Activated CD4-positive, alpha-beta T cell treated with anti-CD3 and anti-CD28 coated beads, Interleukin-2, amount 50 U/mL, for 48 hours (primary cell): ENCODE data around the gene PLCH1.
A peak's percentile ranks its signal among the peaks of the same experiment; 100 is the strongest.
"Not testable (repeated sequence)": the region's sequence is repeated elsewhere in the genome, so short reads cannot be mapped to it uniquely, and the experiment has no call there.

Experiments
- DNase-seq, 2 experiments: peaks; one replicate each; pipeline ENCODE4 v3.0.0-alpha.2; 2020

Gene PLCH1

GRCh38 chr3:155409336-155409735 is 335.5 kb downstream of the PLCH1 start:
- DNase-seq, result no peak

- no peak for DNase-seq
These were observed 336.9 kb downstream of the PLCH1 start for GRCh38 chr3:155407971-155408370.

GRCh38 chr3:155407331-155407730 is 337.5 kb downstream of the PLCH1 start:
- DNase-seq, result no peak

GRCh38 chr3:155404486-155404885 is 340.4 kb downstream of the PLCH1 start:
- no peak for DNase-seq

GRCh38 chr3:155402656-155403055 is 342.2 kb downstream of the PLCH1 start:
- no peak for DNase-seq

GRCh38 chr3:155398046-155398445 is 346.8 kb downstream of the PLCH1 start:
- DNase-seq, result no peak

GRCh38 chr3:155394896-155395295 is 350.0 kb downstream of the PLCH1 start:
- not testable (repeated sequence) for DNase-seq

- DNase-seq, result no peak
These were observed 350.6 kb downstream of the PLCH1 start for GRCh38 chr3:155394240-155394639.

GRCh38 chr3:155393316-155393715 is 351.6 kb downstream of the PLCH1 start:
- no peak for DNase-seq

- DNase-seq, result no peak
These were observed 352.7 kb downstream of the PLCH1 start for GRCh38 chr3:155392138-155392537.

- DNase-seq, result no peak
These were observed 353.3 kb downstream of the PLCH1 start for GRCh38 chr3:155391551-155391958.

- DNase-seq, result no peak
These were observed 353.8 kb downstream of the PLCH1 start for GRCh38 chr3:155391104-155391503.

GRCh38 chr3:155390351-155390750 is 354.5 kb downstream of the PLCH1 start:
- DNase-seq, result no peak

- no peak for DNase-seq
These were observed 356.5 kb downstream of the PLCH1 start for GRCh38 chr3:155388417-155388816.

- DNase-seq, result no peak
These were observed 357.3 kb downstream of the PLCH1 start for GRCh38 chr3:155387571-155387970.

GRCh38 chr3:155386919-155387318 is 358.0 kb downstream of the PLCH1 start:
- DNase-seq, result no peak

GRCh38 chr3:155385896-155386625 is 358.8 kb downstream of the PLCH1 start:
- no peak for DNase-seq

- peak; percentile 13 for DNase-seq
These were observed 362.4 kb downstream of the PLCH1 start for GRCh38 chr3:155382396-155383042.

- DNase-seq, result no peak
These were observed 367.0 kb downstream of the PLCH1 start for GRCh38 chr3:155377847-155378246.

GRCh38 chr3:155377071-155377470 is 367.8 kb downstream of the PLCH1 start:
- no peak for DNase-seq

- DNase-seq, result no peak
These were observed 372.6 kb downstream of the PLCH1 start for GRCh38 chr3:155372281-155372680.

- DNase-seq, result no peak
These were observed 373.9 kb downstream of the PLCH1 start for GRCh38 chr3:155370764-155371503.

GRCh38 chr3:155370198-155370597 is 374.7 kb downstream of the PLCH1 start:
- no peak for DNase-seq

- no peak for DNase-seq
These were observed 375.1 kb downstream of the PLCH1 start for GRCh38 chr3:155369735-155370134.
